Tibial nerve (tissue), 3 donors: ENCODE results near the gene RANBP3L.

Source experiments
- POLR2A ChIP-seq, 2 donors: fragments of 450-650 bp; IDR thresholded peaks; one replicate each; pipeline ENCODE4 v1.6.1; 2017; ENCODE audit warnings: antibody characterized with exemption in 2 of 2, mild to moderate bottlenecking in 2 of 2, moderate library complexity in 2 of 2
- TF ChIP-seq, protein P1 (sequence below), 5 experiments: fragments of 200-600 bp in 3 of 5; fragments of 450-650 bp in 2 of 5; sonication (generic) in 3 of 5; IDR thresholded peaks; one replicate each; pipeline ENCODE4 v1.5.1; 2016 to 2019; ENCODE audit warnings: antibody characterized with exemption in 5 of 5, mild to moderate bottlenecking in 3 of 5, moderate library complexity in 2 of 5

DNA sequence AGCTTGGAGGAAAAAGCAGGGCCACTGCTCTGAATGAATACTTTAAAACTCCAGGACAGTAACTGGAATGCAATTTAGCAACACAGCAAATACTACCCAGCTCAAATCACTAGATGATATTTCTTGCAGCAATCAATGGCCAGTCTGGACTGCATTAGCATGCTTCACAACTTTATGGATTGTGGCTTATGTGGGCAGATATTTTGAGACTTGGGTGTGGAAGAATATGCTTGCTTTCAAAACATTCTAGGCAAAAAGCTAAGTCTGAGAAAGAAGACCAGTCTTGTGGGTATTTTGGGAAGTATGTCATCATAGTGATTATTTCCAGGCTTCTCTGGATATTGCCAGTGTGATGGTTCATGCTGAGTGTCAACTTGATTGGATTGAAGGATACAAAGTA lies 3.1 kb downstream of the RANBP3L start:
- TF ChIP-seq POLR2A (IDR thresholded peaks at IDR 0.05): no peak
- TF ChIP-seq, protein P1, sequence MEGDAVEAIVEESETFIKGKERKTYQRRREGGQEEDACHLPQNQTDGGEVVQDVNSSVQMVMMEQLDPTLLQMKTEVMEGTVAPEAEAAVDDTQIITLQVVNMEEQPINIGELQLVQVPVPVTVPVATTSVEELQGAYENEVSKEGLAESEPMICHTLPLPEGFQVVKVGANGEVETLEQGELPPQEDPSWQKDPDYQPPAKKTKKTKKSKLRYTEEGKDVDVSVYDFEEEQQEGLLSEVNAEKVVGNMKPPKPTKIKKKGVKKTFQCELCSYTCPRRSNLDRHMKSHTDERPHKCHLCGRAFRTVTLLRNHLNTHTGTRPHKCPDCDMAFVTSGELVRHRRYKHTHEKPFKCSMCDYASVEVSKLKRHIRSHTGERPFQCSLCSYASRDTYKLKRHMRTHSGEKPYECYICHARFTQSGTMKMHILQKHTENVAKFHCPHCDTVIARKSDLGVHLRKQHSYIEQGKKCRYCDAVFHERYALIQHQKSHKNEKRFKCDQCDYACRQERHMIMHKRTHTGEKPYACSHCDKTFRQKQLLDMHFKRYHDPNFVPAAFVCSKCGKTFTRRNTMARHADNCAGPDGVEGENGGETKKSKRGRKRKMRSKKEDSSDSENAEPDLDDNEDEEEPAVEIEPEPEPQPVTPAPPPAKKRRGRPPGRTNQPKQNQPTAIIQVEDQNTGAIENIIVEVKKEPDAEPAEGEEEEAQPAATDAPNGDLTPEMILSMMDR (IDR thresholded peaks at IDR 0.05): no peak
